ENCODE measurements around the gene LY9.

- no peak for TF ChIP-seq CTCF (IDR thresholded peaks at IDR 0.05; ENCODE audit: low read depth, low read length, poor library complexity, severe bottlenecking)
- TF ChIP-seq EZH2phosphoT487 (IDR thresholded peaks at IDR 0.05; ENCODE audit: borderline replicate concordance, low read length): no peak
These were observed 43.8 kb downstream of the LY9 start for GRCh38 chr1:160839746-160840145.
